GM19351 (cell line): ENCODE data around the gene EMC6.
"Not testable (repeated sequence)": the region's sequence is repeated elsewhere in the genome, so short reads cannot be mapped to it uniquely, and the experiment has no call there.

Source experiments
- ATAC-seq: cut with Tn5 transposase; IDR thresholded peaks from one replicate; pipeline ENCODE4 v1.9.1; 2021; ENCODE audit warnings: mild to moderate bottlenecking, moderate library complexity; ENCODE audit not compliant: unreplicated experiment

Gene EMC6

DNA sequence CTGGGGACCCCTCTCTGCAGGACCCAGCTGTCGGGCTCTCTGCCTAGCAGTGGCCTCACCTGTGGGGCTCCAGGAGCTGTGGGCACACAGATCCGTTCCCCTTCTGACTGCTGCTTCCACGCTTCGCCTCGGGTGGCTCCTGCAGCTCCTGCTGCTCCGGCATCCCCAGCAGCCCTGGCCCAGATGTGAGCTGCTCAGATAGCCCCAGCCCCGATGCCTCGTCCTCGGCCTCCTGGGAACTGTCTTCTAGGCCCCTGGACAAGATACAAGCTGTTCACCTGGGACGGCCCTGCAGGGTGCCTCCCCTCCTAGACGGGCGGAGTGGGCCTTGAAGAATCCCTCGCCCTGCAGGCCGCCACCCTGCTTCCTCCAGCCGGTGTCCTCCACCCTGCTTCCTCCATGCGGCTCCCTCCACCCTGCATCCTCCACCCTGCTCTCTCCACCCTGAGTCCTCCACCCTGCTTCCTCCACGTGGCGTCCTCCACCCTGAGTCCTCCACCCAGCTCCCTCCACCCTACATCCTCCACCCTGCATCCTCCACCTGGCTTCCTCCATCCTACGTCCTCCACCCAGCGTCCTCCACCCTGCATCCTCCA, 11.0 kb downstream of the EMC6 start:
- ATAC-seq, result no peak

DNA sequence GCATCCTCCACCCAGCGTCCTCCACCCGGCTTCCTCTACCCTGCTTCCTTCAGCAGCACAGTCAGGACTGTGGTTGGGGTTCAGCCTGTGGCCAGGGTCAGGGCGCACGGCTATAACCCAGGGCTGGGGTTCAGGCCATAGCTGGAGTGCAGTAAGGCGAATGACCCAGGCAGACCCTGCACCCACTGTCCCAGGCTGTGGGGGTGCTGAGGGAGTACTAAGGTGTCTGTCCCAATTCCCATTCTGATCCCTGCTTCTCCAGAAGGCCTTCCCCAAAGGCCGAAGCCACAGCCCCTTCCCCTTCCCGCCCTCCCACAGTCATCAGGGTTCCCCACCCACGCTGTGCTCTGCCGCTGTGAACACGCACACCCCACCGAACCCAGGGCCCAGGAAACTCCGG, 12.4 kb downstream of the EMC6 start:
- no peak for ATAC-seq

DNA sequence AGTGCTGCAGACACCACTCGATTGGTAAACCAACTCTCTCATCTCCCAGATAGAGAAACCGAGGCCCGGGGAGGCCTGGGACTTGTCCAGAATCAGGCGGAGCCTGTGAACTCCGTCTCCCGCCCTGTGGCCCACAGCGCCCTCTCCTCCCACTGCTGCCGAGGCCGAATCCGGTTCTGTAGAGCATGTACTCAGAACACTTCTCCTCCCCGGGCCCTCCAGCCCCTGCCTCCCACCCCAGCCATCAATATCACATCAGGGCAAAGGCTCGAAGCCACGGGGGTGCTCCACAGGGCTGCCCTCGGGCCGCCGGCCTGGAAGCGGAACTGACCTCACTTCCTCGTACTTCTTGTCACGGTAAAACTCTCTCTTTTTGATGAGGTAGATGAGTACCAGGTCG, 13.0 kb downstream of the EMC6 start:
- ATAC-seq, result no peak

DNA sequence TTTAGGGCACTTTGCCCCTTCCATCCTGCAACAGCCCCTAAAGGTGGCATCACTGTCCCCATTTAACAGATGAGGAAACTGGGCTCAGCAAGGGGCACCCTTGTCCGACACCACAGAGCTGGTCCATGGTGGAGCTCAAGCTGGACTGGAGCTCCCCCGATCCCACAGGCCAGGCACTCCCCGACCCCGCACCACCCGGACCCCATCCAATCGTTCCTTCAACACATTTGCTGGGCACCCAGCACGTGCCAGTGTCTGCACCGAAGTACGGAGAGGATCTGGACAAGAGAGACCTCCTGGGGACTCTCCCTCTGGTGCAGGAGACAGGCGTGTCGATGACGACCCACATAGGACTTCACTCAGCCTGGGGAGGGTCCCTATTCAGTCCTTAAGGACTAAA, 13.4 kb downstream of the EMC6 start:
- no peak for ATAC-seq

DNA sequence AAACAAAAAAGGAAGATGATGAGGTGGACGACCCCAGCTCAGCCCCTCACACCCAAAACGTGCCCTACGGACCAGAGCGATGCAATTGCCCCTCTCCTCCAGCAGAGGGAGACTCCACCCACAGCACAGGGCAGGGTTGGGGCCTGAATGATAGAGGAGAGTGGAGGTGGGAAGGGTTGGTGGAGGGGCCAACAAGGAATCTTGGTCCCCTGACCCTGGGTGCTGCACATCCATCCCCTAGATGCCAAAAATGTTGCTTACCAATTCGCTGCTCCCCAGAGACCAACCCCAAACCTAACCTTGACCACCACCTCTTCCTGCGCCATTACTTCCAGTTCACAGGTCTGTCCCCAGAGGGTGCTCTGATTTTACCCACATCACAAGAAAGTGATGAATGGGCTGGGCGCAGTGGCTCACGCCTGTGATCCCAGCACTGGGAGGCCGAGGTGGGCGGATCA, 14.5 kb downstream of the EMC6 start:
- no peak for ATAC-seq

DNA sequence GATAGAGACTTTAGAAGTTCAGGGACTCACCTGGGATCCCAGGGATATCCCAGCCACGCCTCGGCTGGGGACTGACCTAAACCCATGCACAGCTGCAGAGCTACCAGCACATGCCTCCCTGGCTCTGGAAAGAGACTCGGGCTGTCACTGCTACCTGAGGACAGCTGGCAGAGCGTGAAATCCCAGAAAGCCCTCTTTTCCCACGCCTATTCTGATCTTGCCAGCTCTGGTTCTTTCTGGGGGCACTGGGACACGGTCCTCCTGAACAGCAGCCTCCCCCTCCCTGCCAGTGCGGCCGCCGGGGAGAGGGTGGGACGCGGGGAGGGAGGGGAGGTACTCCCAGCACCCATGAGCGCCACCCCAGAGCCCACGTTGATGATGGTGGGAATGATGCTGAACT, 16.6 kb downstream of the EMC6 start:
- no peak for ATAC-seq

DNA sequence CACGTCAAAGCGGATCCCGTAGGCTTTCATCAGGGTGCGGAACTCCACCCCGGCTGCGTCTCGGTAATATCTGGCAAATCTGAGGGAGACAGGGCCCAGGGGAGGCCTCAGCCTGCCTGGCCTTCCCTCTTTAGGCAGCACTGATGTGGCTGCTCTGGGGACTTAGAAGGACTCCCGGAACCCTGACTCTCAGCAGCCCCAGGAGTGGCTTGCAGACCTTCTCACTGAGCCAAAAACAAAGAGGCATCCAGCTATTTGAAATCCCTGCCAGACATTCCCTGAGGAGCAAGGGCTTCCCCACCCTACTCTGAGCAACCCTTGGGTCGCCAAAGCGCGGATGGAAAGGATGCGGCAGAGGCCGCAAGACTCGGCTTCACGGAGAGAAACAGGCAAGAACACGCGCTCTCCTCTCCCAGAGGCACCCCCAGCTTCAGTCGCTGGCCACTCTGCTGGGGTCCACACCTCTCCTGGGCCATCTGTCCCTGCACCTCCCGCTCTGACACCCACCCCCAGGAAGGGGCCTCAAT, 19.5 kb downstream of the EMC6 start:
- no peak for ATAC-seq

DNA sequence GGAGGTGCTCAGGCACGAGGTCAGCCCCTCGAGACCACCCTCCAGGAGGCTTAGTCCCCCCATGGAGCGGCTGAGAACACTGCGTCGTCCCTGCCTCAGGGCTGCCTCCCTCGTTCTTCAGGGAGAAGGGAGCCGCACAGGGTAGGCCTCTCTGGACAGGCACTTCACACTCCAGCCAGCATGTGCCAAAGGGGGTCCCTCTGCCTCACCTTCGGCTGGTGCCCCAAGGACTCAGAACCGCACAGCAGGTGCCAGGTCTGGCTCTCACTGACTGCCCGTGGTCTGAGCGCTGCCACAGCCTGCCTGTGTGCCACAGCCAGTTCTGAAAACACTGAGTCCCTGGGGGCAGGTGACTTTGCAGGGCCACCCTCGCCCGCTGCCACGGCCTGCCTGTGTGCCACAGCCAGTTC, 20.2 kb downstream of the EMC6 start:
- ATAC-seq, result no peak

DNA sequence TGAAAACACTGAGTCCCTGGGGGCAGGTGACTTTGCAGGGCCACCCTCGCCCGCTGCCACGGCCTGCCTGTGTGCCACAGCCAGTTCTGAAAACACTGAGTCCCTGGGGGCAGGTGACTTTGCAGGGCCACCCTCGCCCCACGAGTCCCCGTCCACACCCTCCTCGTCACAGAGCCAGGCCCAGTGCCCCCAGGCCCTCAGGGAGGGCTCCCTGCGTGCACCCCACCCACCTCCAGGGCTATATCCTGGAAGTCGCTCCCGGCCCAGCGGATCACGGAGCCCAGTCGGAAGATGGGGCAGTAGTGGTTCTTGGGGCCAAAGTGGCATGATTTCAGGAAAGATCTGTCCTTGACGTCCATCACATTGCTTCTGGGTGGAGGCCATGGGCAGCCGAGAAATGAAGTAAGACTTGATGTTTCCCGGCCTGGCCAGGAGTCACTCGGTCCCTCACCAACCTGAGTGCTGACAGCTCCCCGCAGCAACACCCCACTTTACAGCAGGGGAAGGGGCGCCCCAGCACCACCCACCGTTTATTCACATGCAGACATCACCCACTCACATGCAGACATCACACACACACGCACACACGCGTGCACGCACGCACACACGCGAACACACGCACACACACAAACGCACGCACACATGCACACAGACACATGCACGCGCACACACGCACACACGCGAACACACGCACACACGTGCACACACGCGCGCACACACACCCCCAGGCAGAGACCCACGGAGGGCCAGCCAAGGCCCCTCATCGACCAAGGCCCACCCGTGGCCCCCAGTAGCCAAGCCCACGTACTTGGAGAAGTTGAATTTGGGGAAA, 20.9 kb downstream of the EMC6 start:
- ATAC-seq, result no peak

DNA sequence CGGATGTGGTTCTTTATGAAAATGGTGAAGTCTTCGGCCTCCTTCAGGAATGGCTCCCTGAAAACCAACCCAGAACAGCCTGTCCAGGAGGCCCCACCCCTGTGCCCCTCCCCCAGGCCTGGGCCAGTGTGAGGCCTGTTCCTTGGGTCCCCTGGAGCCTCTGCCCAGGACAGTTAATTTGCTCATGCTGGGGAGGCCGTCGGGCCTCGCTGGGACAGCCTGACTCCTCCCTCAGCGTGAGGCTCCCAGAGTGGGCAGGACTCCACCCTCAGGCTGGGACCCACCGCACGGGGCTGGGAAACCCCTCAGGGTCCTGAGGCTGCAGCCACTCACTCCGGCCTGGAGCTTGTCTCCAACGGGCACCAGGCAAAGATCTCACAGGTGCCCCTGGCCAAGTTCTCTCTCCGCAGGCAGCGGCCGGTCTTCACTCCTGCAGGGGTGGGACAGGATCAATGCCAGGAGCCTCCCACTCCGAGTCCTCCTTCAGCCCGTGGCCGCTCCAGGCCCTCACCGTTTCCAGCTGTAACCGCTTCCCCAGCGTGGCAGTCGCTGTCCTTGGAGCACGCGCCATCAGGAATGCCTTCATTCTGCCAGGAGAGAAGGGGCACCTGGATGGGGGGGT, 21.6 kb downstream of the EMC6 start:
- ATAC-seq, result no peak

DNA sequence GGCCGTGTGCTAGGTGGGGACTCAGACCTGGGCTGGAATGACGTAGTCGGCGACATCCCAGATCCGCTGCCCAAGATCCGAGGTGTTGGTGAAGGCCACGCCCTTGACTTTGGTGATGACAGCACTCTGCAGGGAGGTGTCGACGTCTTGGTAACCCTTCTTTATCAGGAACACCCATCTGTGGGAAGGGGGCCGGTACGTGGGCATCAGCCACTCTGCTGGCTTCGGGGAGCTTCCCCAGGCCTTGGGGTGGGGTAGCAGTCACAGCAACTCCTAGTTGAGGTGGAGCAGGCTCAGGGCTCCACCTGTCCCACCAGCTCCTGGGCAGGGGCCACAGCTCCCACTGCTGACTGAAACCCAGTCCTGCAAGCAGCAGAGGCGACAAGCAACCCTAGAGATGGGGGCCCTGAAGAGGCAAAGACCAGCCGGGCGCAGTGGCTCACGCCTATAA, 23.0 kb downstream of the EMC6 start:
- ATAC-seq, result no peak

DNA sequence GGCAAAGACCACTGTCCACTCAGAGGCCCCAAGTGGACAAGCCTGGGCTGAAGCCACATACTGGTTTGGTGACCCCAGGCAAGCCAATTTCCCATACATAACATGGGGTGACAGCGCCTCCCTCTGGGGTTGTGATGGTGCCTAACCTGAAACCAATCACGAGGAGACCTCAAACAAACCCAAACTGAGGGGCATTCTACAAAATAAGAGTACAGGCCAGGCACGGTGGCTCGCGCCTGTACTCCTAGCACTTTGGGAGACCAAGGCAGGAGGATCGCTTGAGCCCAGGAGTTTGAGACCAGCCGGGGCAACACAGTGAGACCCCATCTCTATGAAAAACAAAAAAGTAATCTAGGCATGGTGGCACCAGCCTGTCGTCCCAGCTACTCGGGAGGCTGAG, 23.7 kb downstream of the EMC6 start:
- no peak for ATAC-seq

DNA sequence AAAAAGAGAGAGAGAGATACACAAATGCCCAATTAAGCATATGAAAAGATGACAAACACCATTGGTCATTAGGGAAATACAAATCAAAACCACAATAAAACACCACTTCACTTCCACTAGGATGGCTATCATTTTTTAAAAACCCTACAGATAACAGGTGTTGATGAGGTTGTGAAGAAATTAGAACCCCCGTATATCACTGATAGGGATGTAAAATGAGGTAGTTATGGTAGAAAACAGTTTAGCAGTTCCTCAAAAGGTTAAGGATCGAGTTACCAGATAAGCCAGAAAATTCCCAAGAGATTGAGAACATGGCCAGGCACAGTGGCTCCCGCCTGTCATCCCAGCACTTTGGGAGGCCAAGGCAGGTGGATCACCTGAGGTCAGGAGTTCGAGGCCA, 24.5 kb downstream of the EMC6 start:
- no peak for ATAC-seq

DNA sequence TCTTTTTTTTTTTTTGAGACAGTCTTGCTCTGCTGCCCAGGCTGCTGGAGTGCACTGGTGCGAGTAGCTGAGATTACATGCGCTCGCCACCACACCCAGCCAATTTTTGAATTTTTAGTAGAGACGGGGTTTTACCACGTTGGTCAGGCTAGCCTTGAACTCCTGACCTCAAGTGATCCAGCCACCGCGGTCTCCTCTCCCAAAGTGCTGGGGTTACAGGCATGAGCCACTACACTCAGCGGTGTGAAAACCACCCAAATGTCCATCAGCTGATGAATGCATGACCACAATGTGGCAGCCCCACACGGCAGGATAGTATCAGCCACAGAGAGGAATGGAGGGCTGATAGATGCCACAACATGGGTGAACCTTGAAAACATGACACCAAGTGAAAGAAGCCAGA, 25.2 kb downstream of the EMC6 start:
- peak; percentile 64 for ATAC-seq

DNA sequence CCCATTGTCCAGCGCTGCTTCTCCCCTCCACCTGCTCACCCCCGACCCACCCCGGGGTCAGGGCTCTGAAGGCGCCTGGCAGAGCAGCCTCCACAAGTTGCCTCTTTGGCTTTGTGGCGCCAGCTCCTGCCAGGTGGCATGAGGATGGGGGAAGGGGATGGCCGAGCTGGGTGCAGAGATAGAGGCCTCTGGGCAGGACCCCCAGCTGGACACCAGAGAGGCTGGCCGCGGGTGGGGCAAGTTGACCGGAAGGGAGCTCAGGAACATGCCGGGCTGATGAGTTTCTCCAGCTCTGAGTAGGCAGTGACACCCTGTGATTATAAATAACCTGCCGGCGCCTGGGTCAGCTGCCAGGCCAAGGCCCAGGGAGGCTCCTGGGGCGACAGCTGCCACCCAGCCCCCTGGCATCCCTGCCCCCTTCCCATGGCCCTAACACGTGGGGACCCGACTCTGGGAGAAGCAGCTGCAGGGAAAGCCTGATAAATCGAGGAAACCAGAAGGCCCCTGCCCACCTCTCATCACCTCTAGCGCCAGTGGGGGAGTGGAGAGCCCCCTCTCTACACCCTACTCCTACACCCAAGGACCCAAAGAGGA, 26.6 kb downstream of the EMC6 start:
- ATAC-seq, result no peak

DNA sequence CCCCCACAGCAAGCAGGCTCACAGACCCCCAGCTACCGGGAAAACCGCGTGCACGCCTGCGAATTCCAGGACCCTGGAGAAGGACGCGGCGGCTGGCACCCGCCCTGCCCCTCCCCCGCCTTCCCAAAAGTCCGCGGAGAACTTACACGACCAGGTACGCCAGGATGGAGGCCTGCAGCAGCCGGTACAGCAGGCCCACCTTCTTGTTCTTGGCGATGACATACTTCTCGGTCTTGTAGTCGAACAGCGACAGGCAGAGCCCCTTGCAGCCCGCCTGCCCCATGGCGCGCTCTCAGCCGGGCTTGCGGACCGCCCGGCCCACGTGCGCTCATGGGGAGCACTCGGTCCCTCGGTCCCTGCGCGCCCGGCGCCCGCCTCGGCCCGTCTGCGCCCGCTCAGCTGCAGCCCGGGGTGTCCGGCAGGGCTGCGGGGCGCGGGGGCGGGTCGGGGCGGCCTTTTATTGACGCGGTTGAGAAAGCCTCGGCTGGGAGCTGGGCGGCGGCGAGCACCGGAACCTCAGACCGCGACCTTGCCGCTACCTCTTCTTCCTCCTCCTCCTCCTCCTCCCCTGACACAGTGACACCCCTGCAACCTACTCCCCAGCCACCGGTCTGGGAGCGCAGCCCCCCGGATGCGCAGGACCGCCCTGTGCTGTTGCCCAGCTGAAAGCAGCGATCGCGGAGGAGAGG, 27.3 kb downstream of the EMC6 start, which contains the start of gene P2RX5:
TSS of gene P2RX5 (minus strand) at position 433 of the 689 bp plus-strand sequence. CDS start at position 283, 150 bp downstream.
- ATAC-seq, result no peak

DNA sequence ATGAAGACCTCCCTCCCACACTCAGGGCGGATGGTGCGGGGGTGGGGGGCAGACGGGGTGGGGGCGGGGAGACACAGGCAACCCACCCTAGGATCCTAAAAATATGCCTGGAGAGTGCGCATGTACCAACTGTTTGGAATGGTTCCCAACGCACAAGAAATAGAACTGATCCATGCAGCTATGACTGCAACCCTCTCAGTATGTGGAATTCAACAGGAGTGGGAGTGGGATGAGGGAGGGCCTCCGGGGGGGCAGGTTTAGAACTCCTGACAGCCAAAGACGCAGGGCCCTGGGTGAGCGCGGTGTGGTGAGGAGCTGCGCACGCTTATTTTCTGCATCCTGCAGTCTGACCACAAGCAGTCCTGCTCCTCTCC, 28.5 kb downstream of the EMC6 start:
- ATAC-seq, result no peak

DNA sequence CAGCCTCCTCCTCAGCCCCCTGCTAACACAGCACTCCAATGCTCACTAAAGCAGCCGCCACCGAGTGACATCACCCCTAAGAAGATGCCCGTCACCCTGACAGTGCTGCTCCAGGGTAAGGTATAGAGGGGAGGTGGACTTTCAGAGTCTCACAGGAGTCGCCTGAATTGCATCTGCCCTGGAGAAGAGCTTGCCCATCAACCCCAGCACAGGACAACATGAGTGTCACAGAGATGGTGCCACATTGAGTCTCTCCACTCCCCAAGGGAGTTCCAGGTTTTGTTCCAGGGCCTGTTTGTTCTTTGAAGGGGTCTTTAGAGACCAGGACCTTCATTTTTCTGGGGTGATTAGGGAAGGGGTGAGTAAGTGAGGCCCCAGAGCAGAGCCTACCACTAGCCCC, 29.5 kb downstream of the EMC6 start:
- no peak for ATAC-seq

DNA sequence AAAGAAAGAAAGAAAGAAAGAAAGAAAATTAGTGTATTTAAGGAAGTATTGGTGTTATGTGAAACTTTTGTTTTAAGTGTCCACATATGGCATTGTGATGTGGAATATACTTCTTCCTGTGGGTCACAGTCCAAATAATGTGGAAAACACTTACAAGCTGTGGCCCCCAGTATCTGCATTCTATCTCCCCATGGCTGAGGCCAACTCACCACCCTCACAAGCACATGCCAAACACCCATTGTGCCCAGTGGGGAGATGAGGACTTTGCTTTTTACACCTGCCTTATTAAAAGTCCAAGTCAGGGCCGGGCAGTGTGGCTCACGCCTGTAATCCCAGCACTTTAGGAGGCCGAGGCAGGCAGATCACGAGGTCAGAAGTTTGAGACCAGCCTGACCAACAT, 31.3 kb downstream of the EMC6 start:
- ATAC-seq, result no peak

DNA sequence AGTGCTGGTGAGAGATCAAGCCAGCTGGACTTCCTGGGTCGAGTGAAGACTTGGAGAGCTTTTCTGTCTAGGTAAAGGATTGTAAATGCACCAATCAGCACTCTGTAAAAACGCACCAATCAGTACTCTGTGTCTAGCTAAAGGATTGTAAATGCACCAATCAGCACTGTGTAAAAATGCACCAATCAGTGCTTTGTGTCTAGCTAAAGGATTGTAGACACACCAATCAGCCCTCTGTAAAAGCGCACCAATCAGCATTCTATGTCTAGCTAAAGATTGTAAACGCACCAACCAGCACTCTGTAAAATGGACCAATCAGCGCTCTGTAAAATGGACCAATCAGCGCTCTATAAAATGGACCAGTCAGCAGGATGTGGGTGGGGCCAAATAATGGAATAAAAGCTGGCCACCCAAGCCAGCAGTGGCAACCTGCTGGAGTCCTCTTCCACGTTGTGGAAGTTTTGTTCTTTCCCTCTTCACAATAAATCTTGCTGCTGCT, 33.5 kb downstream of the EMC6 start:
- not testable (repeated sequence) for ATAC-seq
